Lung (tissue), 12 donors: ENCODE measurements around the gene MKS1. TPM values are rescaled to one million over a fixed set of nuclear protein-coding genes. Genes with fewer than 3 reads are reported as not detected.

ENCODE experiments used
- ATAC-seq: fragments of 200-7000 bp; cut with Tn5 transposase; one replicate; pipeline ENCODE4 v1.9.1; 2020; ENCODE audit warnings: moderate number of reproducible peaks; ENCODE audit not compliant: insufficient read depth, low FRiP score
- DNase-seq, 3 donors: peaks; one replicate each; pipeline ENCODE4 v3.0.0-alpha.2; 2013 to 2017
- H3K27ac ChIP-seq, 2 donors: one replicate each; pipeline ENCODE4 v1.5.1; 2013; ENCODE audit warnings: mild to moderate bottlenecking in 2 of 2, moderate library complexity in 2 of 2, control low read depth in 1 of 2, inconsistent platforms in 1 of 2, low read depth in 1 of 2, low read length in 1 of 2
- H3K27me3 ChIP-seq, 3 donors: one replicate each; pipeline ENCODE4 v1.5.1; 2013; ENCODE audit warnings: low read length in 2 of 3; ENCODE audit not compliant: control insufficient read depth in 3 of 3, insufficient read depth in 3 of 3
- H3K36me3 ChIP-seq, 4 donors: one replicate each; pipeline ENCODE4 v1.5.1; 2013; ENCODE audit warnings: low read length in 4 of 4, mild to moderate bottlenecking in 1 of 4, moderate library complexity in 1 of 4; ENCODE audit not compliant: control insufficient read depth in 4 of 4, insufficient read depth in 4 of 4
- H3K4me1 ChIP-seq, 5 donors: one replicate each; pipeline ENCODE4 v1.5.1; 2013; ENCODE audit warnings: low read length in 5 of 5, mild to moderate bottlenecking in 2 of 5, moderate library complexity in 1 of 5; ENCODE audit not compliant: control insufficient read depth in 5 of 5, insufficient read depth in 5 of 5
- H3K4me3 ChIP-seq: one replicate; pipeline ENCODE4 v1.5.1; 2013; ENCODE audit warnings: mild to moderate bottlenecking, control low read depth, moderate library complexity
- H3K9ac ChIP-seq, 2 donors: one replicate each; pipeline ENCODE4 v1.5.1; 2013; ENCODE audit warnings: low read length in 2 of 2, control low read depth in 1 of 2; ENCODE audit not compliant: insufficient read depth in 1 of 2
- H3K9me3 ChIP-seq, 4 donors: one replicate each; pipeline ENCODE4 v1.5.1; 2013; ENCODE audit warnings: low read length in 3 of 4, mild to moderate bottlenecking in 1 of 4, moderate library complexity in 1 of 4; ENCODE audit not compliant: control insufficient read depth in 4 of 4, insufficient read depth in 3 of 4
- CTCF ChIP-seq: IDR thresholded peaks from 2 replicates; pipeline ENCODE4 v1.5.1; 2012; ENCODE audit warnings: mild to moderate bottlenecking; ENCODE audit errors: control extremely low read depth, extremely low read depth
- WGBS, 2 donors: extraction: QIAGEN DNeasy Blood & Tissue Kit; methylation state at CpG; one replicate each; pipeline ENCODE4 v1.1.7; 2013; 5-methylcytosine and 5-hydroxymethylcytosine counted together
- polyA plus RNA-seq, 2 donors: library from polyadenylated mRNA; stranded (reverse); fragments of 200-250 nt; gene quantifications; one replicate each; pipeline ENCODE4 v1.2.1, GENCODE V29; 2013
- total RNA-seq, 2 donors: library from RNA; depleted of rRNA in 1 of 2; stranded (reverse); fragments of >200 nt in 1 of 2; gene quantifications; one replicate each; pipeline ENCODE4 v1.2.1, GENCODE V29; 2014 to 2021
- donor health status: control.
- donor health status: control.
- donor health status: Bipolar disorder and iron deficiency.
- donor health status: healthy.
- donor health status: DM: yes; HTN: yes; CAD: no.

MKS1 gene
- total and polyA plus RNA-seq, 4 donors = 8.8 to 25.0 (median 17.5) TPM

DNA sequence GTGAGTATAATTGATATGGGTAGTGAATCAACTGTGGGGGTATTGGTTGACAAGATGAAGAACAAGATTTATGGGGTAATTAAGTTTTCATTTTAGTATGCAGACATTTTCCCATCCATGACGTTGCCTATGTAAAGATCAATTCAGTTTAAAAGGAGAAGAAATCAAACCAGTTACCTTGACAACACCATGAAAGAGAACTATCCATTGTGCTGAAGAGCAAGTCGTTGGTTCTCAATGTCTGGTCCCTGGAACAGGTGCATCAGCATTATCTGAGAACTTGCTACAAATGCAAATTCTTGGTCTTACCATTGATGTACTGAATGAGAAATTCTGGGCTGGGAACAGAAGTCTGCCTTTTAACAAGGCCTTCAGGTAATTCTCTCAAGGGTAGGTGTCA lies 53.1 kb downstream of the MKS1 start:
- Histone ChIP-seq H3K4me1 (no peaks in the 10 kb centered on the region), H3K4me3 (no peak overlapping the region), H3K9me3 (peaks cover 0 to 1% (median 0%) of the 10 kb centered on the region in 4 donors), H3K27me3 (peaks cover 2 to 30% (median 7%) of the 10 kb centered on the region in 3 donors), H3K9ac (no peak overlapping the region), H3K27ac (no peak overlapping the region), H3K36me3 (no peaks in the 10 kb centered on the region)
- TF ChIP-seq CTCF = no peak
- ATAC-seq (no peak), DNase-seq (no peak)
- 12 to 25% methylated on average over 2 of the region's 2 CpGs for WGBS, 2 donors

GRCh38 chr17:58161566-58161965 lies 57.5 kb downstream of the MKS1 start:
- Histone ChIP-seq H3K36me3 (no peaks in the 10 kb centered on the region), H3K27ac (no peak overlapping the region), H3K4me1 (peaks cover 0 to 7% (median 0%) of the 10 kb centered on the region in 5 donors), H3K9ac (no peak overlapping the region), H3K4me3 (no peak overlapping the region), H3K9me3 (no peaks in the 10 kb centered on the region), H3K27me3 (peaks cover 2 to 59% (median 25%) of the 10 kb centered on the region in 3 donors)
- 64 to 70% methylated on average over 3 of the region's 3 CpGs for WGBS, 2 donors
- no peak for DNase-seq
- no peak for TF ChIP-seq CTCF
- ATAC-seq = no peak

DNA sequence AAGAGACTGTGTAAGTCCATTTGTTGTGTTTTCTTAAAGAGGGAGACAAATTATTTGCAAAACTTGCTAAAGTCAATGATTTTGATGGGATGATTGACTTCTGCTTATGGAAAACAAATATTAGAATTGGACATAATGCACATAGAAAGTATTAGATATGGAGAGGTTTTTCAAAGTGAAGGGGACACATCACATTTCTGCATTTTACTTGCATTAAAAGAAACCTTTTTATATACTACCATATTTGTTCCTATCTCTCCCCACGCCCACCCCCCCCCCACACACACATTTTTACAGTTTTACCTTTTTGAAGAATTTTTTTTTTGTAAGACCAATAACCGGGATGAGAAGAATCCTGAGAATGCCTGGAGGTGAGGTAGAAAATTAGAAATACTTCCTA lies 60.9 kb downstream of the MKS1 start:
- Histone ChIP-seq H3K9ac (no peak overlapping the region), H3K9me3 (no peaks in the 10 kb centered on the region), H3K4me1 (peaks cover 0 to 7% (median 0%) of the 10 kb centered on the region in 5 donors), H3K27me3 (peaks cover 2 to 78% (median 34%) of the 10 kb centered on the region in 3 donors), H3K4me3 (no peak overlapping the region), H3K27ac (no peak overlapping the region), H3K36me3 (no peaks in the 10 kb centered on the region)
- DNase-seq = no peak
- ATAC-seq = no peak
- no peak for TF ChIP-seq CTCF
- WGBS, 2 donors = 80 to 87% methylated on average over 2 of the region's 2 CpGs
